NCI-H69 (cell line): Measurements from ENCODE around the gene LPO.

Experiments
- DNase-seq: peaks from one replicate; lab custom pipeline; 2025; lab: John Stamatoyannopoulos, UW

Gene LPO

GRCh38 chr17:58277802-58278595 is 39.6 kb downstream of the LPO start:
- DNase-seq, result no peak

GRCh38 chr17:58278661-58279015 is 40.3 kb downstream of the LPO start:
- no peak for DNase-seq

GRCh38 chr17:58279016-58279711 is 40.8 kb downstream of the LPO start:
- peak; percentile 66 for DNase-seq

GRCh38 chr17:58279736-58280479 is 41.5 kb downstream of the LPO start:
- DNase-seq, result no peak

- DNase-seq, result no peak
Observed at GRCh38 chr17:58280480-58281217, 42.3 kb downstream of the LPO start, which contains the start of gene MPO. Gene MPO (minus strand): TSS chr17:58280935. CDS start chr17:58280758, 177 bp downstream.

DNA sequence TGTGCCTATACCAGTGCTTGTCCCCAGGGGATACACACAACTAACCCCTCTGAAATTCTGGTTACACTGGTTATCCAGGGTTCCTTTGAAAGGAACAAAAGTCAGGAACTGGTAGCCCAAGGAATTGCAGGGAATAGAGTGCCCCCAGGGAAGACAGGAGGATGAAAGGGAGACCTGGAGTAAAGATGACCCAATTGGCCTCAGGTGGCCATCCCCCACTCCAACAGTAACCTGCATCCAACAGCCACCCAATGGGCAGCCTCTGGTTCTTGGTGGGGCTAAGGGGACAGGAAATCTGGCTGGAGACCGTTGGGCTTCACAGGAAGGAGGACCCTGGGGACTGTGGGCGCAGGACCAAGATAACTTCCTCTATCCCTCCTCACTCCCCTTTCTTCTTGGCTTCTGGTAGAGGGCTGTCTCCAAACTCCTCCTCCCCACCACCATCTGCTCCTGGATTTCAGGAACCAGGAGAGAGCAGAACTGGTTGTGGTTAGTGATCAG is 43.2 kb downstream of the LPO start:
- peak; percentile 25 for DNase-seq

DNA sequence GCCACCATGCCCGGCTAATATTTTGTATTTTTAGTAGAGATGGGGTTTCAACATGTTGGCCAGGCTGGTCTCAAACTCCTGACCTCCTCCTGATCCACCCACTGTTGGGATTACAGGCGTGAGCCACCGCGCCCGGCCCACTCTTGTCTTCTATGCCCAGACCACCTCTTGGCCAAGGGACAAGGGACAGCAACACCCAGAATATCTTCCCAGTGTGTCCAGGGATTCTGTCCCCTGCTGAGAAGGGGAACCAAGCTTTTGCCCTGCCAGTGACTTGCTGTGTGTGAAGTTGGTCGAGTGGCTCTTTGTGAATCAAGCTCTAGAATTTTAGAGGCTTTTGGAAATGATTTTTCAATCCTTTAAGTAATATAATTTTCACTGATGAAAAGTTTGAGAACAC is 44.1 kb downstream of the LPO start:
- no peak for DNase-seq

GRCh38 chr17:58283674-58284612 is 45.6 kb downstream of the LPO start:
- no peak for DNase-seq

GRCh38 chr17:58284613-58285421 is 46.4 kb downstream of the LPO start:
- DNase-seq, result no peak

DNA sequence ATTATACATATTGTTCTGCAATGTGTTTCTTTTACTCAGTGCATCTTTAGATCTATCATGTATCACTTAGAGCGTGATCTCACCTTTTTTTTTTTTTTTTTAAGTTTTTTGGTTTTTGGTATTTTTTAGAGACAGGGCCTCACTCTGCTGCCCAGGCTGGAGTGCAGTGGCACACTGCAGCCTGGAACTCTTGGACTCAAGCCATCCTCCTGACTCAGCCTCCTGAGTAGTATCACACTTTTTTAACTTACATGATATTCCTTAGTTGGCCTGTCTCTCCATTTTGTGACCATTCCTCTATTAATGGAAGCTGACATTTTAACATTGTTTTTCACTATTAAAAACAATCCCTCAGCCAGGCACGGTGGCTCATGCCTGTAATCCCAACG is 47.0 kb downstream of the LPO start:
- no peak for DNase-seq

DNA sequence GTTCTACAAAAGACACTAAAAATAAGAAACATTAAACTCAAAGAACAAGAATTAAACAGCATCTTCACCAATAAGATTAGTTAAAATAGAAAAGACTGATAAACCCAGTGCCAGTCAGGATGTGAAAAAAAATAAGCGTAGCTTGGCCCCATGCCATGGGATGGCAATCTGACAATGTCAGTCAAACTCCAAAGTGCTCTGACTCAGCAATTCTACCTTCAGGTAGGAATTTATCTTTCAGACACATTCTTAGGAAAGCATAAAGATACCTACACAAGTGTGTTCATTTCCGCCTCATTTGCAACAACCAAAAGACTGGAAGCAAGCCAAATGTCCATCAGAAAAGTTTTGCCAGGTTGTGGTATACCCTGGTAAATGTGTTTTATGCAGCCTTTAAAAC is 51.5 kb downstream of the LPO start:
- peak; percentile 38 for DNase-seq

- no peak for DNase-seq
Observed at GRCh38 chr17:58291246-58291645, 52.9 kb downstream of the LPO start.

DNA sequence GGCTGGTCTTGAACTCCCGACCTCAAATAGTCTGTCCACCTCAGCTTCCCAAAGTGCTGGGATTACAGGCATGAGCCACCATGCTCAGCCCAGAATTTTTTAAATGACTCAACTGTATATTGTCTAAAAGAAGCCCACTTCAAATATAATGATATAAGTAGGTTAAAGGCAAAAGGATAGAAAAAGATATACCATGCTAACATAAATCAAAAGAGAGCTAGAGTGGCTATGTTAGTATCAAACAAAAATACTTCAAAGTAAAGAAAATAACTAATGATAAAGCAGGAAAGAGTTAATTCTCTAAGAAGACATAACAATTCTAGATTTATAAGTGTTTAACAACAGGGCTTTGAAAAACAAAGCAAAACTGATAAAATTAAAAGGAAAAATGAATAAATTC is 55.6 kb downstream of the LPO start:
- DNase-seq, result no peak

DNA sequence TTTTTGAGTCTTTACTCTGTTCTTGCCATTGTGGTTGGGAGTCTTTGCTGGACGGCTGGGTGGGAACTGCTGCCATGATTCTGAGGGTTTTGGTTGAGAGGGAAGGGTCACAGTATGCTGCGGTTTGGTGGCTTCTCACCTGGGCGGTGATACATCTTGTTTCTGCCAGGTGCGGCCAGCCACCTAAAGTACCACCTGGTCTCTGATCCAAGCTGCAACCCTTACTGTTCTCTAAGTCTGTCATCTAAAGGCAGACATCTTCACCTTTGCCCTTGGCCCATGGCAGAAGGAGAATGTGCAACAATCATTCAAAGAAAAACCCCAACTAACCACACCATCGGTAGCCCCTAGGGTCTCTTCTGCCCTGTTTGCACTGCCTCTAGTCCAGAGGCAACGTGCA is 62.0 kb downstream of the LPO start:
- DNase-seq, result no peak

DNA sequence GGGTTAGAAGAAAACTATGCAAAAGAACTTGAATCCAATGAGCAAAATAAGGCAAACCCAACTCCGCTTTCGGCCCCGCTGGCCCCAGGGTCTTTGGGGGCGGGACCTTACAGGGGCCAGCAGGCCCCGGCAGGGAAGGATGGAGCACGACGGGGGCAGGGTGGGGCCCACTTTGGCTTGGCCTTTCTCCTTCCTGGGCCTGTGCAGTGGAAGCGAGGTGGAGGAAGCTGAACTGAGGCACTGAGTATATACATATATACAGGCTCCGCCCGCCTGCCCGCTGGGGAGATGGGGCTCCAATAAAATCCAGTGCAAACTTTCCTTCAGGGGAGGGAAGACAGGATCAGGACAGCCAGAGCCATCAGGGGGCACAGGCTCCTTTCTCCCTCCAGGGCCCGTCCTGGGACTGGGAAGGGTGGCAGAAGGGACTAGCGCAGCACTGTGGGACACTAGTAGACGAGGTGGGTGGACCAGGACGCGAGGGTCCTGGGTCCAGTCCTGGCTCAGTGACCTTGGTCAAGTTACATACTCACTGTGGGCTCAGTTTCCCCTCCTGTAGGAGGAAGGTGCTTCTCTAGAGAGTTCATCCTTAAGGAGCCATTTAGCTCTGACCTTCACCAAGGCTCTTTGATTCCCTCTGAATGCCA is 63.2 kb downstream of the LPO start:
- no peak for DNase-seq

DNA sequence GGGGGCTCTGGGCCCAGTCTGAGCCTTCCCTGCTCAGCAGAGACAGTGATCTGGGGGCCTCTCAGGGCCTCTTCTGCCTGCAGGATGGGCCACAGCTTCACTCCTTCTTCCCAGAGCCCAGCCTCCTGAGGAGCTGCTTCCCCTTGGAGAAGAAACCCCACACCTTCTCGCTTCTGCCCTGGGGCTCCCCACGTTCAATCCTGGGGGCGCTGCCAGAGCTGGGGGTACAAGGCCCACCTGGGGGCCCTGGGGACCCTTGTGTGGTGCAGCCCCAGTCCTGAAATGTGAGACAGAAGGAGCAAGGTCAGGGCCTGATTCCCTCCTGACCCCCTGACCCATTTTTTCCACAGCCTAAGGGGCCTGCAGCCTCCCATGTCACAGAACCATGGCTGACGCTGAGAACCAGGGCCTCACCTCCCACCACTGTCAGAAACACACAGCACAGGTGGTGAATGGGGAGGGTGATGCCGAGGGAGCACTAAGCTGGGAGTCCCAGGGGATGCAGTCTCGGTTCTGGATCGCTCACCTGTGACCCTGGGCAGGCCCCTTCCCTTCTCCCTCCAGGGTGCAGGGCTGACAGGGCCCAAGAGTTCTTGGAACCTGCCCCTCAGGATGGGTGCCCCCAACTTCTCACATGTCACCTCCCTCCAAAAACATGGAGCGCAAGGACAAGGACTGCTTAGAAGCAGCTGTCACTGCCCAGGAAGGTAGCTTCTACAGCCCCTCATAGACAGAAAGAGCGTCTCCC is 64.0 kb downstream of the LPO start:
- no peak for DNase-seq

- DNase-seq, result no peak
Observed at GRCh38 chr17:58302919-58303585, 64.7 kb downstream of the LPO start.
